Melanocyte of skin (primary cell): ENCODE results near the gene C1QC. TPM values are rescaled to one million over a fixed set of nuclear protein-coding genes. Genes with fewer than 3 reads are reported as not detected.

Experiments
- small RNA-seq, 2 donors: library from RNA; depleted of rRNA; stranded (forward); fragments of <200 nt; gene quantifications; one replicate each; pipeline ENCODE3, GENCODE V24; 2012
- total RNA-seq, 2 donors: library from RNA; depleted of rRNA; stranded (reverse); fragments of >200 nt; gene quantifications; 2 replicates each; pipeline ENCODE4 v1.2.3, GENCODE V29; 2012

C1QC gene
- not detected for total RNA-seq

DNA sequence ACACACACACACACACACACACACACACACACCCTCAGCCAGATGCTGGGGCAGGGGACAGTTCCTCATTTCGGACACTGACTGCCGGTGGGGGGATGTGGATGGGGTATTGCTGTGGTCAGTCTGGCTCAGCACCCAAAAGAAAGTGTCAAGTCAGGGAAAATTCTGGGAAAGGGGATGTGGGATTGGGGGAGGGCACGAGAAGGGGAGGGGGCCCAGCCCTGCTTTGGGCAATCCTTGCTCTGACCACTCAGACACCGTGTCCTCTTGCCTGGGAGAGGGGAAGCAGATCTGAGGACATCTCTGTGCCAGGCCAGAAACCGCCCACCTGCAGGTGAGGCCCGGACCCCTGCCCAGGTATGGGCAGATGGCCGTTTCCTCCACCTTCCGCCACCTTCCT is at the start of gene C1QC:
C1QC (plus strand) TSS at position 253 of the 400 bp plus-strand sequence. CDS start 391 bp downstream, outside the sequence.

GRCh38 chr1:22636353-22636752 is 7.1 kb upstream of the C1QC start, which contains the start of gene C1QA:
TSS of gene C1QA (plus strand) at chr1:22636628. CDS start at chr1:22637617, 989 bp downstream.

GRCh38 chr1:22652881-22653316 is 9.5 kb downstream of the C1QC start, which contains the start of gene C1QB:
TSS of gene C1QB (plus strand) at chr1:22653236. CDS start at chr1:22659463, 6,227 bp downstream.

Small RNA genes lying within 50 kb of the gene (small RNA-seq; reads per million reads assigned to genes)
- 0 reads per million in 2 donors for gene MIR6127

Other genes starting within 250 kb of the C1QC start
- gene ZBTB40, start 191.8 kb upstream of the C1QC start, total RNA-seq, result 10 to 100 TPM; 18.3 to 18.6 TPM
- under 1 TPM in 1 of 2 donors, not detected in 1; under 0.01 TPM for gene EPHA8, start 80.1 kb upstream of the C1QC start, total RNA-seq
- gene C1QA, start 7.0 kb upstream of the C1QC start, total RNA-seq, result not detected
- gene C1QB, start 9.6 kb downstream of the C1QC start, total RNA-seq, result not detected
- under 1 TPM; under 0.01 TPM for gene EPHB2, start 67.2 kb downstream of the C1QC start, total RNA-seq